ENCODE results near the gene TSSK3.

DNA sequence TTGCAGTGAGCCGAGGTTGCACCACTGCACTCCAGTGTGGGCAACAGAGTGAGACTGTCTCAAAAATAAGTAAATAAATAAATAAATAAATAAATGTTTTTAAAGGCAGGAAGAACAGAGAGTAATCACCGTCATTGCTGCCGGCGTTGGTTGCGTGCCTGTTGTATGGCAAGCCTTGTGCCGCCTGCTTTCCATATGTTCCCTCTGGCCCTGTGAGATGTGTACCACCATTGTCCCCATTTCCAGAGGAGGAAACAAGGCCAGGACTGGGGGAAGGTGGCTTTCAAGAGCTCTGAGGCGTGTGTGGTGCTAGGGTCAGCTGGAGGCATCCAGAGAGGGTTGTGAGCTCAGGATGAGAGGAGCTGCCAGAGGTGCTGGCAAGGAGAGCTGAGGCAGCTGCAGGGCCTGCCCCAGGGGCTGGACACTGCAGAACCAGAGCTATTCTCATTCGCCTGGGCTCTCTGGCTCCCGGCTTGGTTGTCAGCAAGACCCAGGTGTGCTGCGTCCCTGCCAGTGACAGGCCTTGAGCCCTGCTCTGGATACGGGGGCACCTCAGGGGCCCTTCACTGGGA, 21.1 kb upstream of the TSSK3 start:
- TF ChIP-seq POLR2A (IDR thresholded peaks at IDR 0.05) (no peak), POLR2AphosphoS5 (IDR thresholded peaks at IDR 0.05) (no peak)
- TF ChIP-seq, protein P1, sequence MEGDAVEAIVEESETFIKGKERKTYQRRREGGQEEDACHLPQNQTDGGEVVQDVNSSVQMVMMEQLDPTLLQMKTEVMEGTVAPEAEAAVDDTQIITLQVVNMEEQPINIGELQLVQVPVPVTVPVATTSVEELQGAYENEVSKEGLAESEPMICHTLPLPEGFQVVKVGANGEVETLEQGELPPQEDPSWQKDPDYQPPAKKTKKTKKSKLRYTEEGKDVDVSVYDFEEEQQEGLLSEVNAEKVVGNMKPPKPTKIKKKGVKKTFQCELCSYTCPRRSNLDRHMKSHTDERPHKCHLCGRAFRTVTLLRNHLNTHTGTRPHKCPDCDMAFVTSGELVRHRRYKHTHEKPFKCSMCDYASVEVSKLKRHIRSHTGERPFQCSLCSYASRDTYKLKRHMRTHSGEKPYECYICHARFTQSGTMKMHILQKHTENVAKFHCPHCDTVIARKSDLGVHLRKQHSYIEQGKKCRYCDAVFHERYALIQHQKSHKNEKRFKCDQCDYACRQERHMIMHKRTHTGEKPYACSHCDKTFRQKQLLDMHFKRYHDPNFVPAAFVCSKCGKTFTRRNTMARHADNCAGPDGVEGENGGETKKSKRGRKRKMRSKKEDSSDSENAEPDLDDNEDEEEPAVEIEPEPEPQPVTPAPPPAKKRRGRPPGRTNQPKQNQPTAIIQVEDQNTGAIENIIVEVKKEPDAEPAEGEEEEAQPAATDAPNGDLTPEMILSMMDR (IDR thresholded peaks at IDR 0.05) = no peak
